Retina (tissue), 1 donor: Measurements from ENCODE around the gene CDK5.

ENCODE experiments used
- DNase-seq: peaks from one replicate; pipeline ENCODE4 v3.0.0-alpha.2; 2016

The CDK5 gene

DNA sequence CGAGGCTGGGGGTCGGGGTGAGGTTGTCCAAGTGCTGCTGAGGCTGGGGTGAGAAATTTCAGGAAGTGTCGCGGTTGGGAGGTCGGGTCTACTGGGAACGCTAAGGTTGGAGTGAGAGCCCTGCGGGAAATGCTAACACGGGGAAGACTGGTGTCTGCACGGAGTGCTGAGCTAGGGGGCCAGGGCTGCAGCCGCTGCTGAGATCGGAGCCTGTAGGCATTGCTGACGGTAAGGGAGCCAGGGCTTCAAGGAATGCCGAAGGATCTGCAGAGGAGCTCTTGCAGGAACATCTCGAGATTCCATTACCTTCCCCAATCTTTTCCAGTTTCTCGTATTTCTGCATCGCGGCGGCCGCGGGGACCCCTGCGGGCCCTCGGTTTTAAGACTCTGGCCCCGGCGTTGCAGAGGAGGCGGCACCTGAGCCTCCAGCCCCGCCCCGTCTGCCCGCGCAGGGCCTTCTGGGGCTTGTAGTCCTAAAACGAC, at the start of gene CDK5:
Gene CDK5 (minus strand): TSS at position 392 of the 483 bp plus-strand sequence. CDS start 49 bp downstream, at position 343.
- DNase-seq = no peak

- no peak for DNase-seq
Measured at GRCh38 chr7:151104411-151105235, 46.9 kb upstream of the CDK5 start.

- no peak for DNase-seq
Measured at GRCh38 chr7:151103973-151104372, 46.3 kb upstream of the CDK5 start.

DNA sequence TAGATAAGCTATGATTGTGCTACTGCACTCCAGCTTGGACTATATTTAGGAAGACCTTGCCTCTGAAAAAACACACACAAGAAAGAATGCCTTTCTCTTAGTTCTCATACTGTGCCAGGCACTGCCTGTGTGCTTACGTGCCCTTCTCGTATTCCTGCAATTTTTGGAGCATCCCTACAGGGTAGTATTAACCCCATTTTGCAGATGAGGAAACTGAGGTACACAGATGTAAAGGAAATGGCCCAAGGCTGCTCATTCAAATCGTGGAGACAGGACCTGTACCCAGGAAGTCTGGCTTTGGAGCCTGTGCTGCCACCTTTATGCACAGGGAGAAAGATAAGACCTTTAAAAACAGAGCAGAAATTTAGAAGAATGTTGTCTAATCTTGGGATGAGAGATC, 45.3 kb upstream of the CDK5 start:
- DNase-seq = no peak

DNA sequence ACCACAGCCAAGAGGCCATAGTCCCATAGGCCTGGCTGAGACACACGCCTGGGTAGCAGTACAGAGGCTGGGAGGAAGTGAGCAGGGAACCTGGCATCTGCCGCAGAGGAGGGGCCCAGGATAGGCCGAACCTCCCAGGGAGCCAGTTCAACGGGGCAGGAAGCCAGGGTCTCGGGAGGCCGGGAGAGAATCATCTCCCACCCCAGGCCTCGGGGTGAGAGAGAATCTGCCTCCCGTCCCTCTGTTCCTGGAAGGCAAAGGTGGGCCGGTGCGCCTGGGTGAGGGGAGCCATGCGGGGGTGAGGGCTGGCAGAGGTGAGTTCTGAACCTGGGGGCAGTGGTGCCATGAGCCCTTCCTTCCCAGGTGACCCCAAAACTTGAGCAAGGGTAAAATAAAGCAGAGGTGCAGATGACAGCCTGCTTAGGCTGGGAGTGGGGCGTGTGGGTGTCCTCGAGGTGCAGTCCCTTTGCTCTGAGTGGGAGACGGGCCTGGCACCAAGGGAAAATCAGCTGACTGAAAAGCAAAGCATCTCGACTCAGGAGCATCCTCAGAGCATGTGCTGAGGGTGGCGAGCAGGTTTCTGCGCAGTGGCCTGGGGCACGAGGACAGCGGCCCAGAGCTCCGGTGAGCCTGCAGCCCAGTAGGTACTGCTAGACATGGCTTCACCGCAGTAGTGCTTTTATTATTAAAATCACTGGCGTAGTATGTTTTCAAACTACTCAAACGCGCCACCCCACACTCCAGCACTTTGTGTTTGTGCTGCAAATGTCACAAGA, 44.1 kb upstream of the CDK5 start:
- no peak for DNase-seq

DNA sequence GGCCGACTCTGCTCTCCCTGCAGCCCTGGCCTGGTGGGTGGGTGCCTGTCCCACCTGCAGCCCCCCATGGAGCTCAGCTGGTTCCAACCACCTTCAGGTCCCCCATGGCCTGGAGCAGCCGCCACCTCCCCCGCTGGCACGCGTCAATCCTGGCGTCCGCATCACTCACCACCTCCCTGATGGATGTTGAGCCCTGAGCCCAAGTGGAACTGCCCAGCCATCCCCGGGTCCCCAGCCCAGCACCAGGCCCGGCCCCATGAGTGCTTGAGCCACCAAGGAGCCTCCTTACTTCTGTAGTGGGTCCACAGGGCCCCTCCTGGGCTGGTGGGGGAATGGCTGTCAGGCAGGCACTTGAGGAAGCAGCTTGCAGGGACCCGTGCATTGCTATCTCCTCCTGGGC, 43.2 kb upstream of the CDK5 start:
- DNase-seq = no peak

GRCh38 chr7:151099486-151100211, 42.0 kb upstream of the CDK5 start:
- no peak for DNase-seq

DNA sequence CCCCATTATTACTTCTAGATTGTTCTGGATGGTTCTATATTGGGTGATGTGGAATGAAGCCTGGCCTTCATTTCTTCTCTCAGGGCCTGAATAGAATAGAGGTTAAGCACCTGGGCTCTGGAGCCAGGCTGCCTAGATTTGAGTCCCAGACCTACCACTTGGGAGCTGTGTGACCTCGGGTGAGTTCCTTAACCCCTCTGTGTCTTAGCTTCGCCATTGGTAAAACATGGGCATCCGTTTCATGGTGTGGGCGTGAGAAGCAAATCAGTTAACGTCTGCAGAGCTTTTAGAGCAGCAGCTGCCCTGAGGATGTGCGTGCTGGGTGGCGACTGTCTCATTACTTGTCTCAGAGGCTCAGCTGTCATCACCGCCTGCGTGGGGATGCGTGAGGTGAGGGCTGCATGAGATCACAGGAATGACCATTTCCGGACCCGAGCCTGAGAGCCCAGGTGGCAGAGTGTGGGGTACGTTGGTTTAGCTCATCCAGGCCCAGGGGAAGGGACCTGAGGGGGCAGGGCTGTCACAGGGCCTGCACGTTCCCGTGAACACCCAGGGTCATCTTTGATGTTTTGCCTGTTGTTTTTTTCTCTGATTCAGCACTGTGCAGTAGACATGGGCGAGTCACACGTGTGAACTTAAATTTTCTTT, 38.3 kb upstream of the CDK5 start:
- DNase-seq = no peak

DNA sequence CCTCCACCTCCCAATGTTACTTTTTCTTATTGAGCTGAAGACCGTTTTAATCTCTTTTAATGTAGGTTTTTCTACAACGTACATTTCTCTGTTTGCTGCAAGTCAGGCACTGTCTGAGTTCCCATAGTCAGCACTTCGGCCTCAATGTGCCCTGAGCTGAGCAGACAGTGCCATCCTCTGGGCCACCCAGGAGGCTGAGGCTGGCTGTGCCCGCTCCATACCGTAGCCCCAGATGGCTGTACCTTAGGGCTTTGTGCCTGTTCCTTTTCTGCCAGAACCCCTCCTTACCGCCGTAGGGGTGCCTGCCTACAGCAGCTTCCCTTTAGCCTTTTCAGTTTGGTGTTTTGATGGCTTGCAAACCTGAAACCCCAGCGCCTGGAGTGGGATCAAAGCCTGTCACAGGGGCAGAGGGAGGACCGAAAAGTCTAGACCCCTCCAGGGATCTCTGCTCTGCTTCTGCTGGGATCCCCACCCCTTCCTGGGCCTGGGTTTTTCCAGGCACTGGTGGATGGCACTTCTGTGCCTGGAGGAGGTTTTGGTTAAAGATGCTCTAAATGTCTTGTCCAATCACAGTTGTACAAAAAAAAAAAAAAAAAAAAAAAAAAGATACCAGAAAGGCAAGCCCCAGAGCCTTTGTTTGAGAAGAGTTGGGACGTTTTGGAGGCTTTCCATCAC, 37.6 kb upstream of the CDK5 start:
- no peak for DNase-seq

GRCh38 chr7:151094675-151095074, 37.0 kb upstream of the CDK5 start:
- DNase-seq = no peak

- no peak for DNase-seq
Measured at GRCh38 chr7:151093748-151094147, 36.1 kb upstream of the CDK5 start.

DNA sequence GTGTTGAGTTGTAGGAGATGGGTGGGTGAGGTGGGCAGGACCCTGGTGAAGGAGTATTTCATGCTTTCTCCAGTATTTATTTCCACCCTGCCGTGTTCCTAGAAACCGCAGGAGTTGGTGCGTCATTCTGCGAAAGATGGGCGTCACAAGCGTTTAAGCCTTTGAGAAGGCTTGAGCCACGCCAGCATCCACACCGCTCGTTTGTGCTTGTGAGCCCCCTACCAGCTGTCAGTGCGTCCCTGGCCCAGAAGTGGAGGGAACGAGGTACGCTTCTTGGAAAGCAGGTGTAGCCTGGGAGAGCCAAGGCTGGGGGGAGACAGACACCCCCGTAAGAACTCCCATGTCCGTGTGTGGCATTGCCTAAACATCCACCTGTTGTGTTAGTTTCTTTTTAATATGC, 34.3 kb upstream of the CDK5 start:
- no peak for DNase-seq

DNA sequence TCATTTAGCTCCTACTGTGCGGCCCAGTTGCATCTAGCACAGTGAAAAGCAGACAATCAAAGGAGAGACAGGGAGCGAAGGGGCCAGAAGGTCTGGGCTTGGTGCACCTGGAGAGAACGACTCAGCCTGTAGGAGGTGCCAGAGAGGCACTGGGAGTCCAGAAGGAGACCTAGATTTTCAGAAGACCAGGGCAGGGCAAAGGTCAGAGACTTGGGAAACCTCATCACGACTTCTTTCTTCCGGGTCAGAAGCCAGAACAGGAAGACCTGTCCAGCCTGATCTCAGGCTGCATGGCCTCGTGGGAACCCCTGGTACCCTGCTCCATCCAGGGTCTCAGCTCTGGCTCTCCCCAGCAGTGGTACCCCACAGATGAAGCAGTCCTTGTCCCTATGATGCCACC, 33.7 kb upstream of the CDK5 start:
- DNase-seq = no peak

DNA sequence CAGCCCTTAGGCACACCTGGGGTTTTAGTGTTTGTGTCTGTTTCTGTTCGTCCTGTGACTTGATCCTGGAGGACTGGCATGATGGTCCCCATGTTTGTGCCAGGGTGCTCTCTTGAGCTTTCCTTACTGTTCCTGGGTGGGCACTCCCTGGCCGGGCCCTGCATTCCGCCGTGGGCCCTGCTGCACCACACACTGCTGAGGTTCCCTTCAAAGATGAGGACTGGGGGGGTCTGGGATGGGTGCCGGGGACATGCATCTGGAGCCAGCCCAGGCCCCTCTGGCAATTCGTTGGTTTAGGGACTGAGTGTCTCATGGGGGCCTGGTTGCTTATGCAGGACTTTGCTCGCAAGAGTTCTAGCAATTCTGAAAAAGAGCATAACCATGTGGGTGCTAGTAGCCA, 33.3 kb upstream of the CDK5 start:
- no peak for DNase-seq

DNA sequence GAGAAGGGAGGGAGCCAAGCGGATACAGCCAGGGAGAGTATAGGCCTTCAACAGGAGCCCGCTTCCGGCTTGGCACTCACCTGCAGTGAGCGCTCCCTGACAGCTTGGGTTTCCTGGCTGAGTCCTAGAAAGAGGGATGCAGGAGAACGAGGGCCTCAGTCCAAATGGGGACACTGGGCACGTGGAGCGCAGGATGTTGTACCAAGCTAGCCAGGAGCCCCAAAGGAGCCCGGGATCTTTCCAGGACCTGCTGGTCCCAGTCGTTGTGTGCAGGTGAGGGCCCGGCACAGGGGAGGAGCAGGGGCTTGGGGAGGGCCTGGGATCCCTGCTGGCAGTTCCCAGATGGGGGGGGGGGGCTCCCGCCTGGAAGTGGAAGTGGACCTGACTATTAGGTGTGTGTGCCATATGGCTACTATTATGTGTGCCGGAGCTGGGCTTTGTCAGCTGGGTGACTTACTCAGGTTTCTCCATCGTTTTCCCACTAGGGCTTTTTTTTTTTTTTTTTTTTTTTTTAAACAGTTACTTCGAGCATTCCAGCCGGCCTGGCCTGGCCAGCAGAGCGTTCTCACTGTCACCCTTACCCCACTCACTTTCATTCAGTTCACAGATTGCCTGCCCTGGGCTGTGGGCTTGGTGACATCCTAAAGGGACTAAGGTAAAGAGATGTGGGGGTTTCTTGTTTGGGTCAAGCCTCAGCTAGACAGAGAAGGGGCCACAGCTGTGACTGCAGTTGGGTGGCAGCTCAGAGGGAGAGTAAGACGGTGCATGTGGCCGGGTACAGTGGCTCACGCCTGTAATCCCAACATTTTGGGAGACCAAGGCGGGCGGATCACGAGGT, 32.4 kb upstream of the CDK5 start:
- DNase-seq = no peak

DNA sequence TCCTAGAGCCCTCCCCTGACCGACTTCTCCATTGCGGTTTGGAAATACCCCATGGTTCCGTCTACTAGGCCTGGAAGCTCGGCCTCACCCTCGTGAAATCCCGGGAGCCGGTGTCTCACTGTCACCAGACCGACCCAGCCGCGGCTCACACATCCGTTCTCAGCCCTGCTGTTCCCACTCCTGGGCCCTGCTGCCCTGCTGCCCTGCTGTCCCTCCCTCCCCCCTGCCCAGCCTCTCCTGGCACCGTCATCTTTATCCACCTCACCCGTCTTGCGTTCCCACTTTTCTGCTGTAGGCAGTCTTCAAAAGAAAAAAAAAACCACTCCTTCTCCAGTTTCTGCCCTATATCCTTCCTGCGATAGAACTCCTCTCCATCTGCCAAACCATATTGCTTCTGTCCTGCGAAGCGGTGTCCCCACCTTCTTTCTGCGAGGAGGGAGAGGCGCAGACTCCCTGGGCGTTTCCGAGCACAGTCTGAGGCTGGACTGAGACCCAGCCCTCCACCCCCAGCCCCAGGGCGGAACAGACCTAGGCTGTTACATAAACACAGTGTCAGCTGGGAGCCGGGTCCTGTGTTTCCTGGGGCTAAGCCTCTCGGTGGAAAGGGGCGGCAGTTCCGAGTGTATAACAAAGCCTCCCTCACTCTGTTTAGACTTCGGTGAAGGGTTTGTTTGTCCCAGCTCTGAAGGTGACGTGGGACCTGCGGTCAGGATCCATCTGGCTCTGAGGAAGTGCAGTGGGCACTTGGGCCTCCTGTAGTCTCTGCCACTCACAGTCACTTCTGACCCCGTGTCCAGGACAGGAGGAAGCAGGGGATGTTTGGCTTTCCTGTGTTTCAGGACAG, 31.4 kb upstream of the CDK5 start:
- DNase-seq = peak; percentile 73

DNA sequence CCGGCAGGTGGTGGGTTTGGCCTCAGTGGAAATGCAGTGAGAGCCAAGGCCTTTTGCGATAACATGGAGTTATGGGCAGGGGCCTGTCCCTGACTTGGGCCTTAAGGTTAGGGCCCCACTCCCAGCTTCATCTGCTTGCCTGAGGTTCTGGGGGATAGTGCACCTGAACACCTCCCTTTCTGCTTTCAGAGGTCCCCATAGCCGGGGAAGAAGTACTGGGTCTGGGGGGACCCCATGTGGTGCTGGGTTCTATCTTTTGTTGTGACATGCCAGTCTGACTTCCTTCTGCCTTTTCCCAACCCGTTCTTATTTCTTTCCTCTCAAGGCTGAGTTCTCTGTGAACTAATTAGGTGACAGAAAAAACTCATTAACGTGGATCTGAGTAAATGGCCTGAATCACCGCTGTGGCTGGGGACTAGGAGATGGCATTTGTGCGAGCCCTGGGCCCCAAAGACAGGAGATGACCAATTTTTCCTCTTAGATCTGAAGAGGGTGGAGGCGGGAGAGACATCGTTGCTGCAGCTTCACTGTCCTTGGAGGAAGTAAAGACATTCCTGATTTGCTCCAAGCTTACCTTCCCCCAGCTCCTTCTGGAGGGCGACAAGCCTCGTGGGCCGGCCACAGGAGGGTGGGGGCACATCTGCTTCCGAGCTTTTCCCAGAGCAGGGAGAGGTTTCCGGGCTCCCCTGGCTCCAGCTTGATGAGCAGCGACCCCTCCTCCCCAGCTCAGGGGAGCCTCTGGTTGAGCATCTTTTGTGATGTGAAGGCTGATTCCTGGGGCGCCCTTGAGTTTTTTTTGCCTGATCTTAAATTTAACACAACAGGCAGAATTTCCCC, 30.5 kb upstream of the CDK5 start:
- DNase-seq = peak; percentile 49

DNA sequence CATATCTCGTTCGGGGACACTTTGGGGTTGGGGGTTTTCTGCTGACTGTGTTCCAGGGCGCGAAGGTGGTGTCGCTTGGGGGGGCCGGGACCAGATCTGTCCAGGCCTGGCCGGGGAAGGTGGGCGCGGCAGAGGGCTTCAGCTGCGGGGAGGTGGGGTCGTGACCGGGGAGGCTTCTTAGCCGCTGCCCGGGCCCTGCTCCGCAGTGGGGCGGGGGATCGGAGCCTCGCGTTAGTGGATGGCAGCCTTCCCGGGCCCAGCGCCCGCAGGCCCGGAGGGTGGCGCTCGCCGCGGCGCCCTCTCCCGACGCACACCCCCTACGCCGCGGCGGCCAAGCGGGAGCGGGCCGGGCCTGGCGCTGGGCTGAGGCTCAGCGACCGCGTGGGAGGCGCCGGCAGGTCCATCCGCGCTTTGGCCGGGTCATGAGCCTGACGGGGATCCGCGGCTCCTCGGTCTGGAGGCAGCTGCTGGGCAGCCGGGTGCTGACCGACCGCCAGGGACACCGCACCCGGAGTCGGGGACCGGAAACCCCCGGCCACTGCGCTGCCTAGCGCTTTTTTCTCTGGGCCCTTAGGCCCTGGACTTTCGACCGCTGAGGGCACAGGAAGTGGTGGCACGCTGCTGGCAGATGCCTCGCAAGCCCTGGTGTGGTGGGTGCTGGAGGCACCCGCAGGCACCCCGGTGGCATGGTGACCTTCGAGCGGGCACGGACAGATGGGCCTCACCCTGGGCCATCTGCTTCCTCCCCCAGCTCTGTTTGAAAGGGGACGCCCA, 29.7 kb upstream of the CDK5 start:
- peak; percentile 69 for DNase-seq
